Breast epithelium (tissue), 3 donors: ENCODE measurements around the gene PRPF4.

Source experiments
- CTCF ChIP-seq, 3 donors: fragments of 450-650 bp; IDR thresholded peaks; one replicate each; pipeline ENCODE4 v1.5.1; 2016 to 2017; ENCODE audit warnings: antibody characterized with exemption in 3 of 3, mild to moderate bottlenecking in 3 of 3, moderate library complexity in 3 of 3
- POLR2AphosphoS5 ChIP-seq, 3 donors: sonication (generic); formaldehyde crosslinking; IDR thresholded peaks; one replicate each; pipeline ENCODE4 v1.6.1; 2017; ENCODE audit warnings: antibody characterized with exemption in 3 of 3

DNA sequence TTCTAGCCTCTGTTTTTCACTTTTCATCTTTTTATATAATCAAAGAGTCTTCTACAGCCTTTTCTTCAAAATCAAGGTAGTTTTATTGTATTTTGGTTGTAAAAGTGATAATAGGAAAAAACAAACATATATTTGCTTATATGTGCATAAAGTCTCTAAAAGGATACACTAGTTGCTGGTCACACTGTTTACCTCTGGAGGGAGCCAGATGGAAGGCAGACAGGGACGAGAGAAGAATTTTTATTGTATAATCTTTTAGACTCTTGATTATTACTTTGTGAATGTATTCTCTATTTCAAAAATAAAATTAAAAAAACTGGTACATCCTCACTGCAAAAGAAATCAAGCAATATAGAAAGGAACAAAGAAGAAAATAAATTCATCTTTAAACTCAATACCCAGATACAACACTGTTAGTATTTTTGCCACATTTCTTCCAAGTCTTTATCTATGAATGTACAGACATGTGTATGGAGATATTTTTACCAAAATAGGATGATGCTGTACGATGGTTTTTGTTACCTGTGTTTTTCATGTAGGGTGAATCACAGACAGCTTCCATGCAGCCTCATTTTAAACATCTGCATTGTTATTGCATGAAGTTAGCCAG is 33.9 kb downstream of the PRPF4 start:
- no peak for TF ChIP-seq POLR2AphosphoS5 (IDR thresholded peaks at IDR 0.05)
- TF ChIP-seq CTCF (IDR thresholded peaks at IDR 0.05): peak in 2 of 3 donors; percentile 51 to 56
